GM19463 (cell line): ENCODE measurements around the gene COMMD2.

Source experiments
- ATAC-seq: cut with Tn5 transposase; IDR thresholded peaks from one replicate; pipeline ENCODE4 v1.9.1; 2021; ENCODE audit warnings: mild to moderate bottlenecking, moderate library complexity; ENCODE audit not compliant: unreplicated experiment

The COMMD2 gene

DNA sequence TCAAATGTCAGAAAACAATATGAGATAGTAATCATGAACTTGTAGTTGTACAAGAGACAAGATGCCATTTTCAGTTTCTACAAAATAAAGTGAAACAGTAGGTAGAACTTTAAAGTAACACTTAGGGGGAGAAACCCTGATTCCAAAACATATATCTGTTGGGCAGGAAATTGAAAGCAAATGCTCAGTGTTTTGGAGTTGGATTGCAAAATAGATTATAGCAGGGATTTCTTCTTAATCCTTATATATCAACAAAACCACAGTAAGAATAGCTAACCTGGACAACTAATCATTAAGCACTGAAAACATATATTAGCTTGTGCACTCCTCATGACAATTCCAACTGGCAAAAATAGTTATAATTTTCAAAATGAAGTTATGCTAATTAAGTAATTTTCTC is 46.9 kb downstream of the COMMD2 start:
- no peak for ATAC-seq

- no peak for ATAC-seq
These were observed 48.8 kb downstream of the COMMD2 start for GRCh38 chr3:149703466-149703865.

DNA sequence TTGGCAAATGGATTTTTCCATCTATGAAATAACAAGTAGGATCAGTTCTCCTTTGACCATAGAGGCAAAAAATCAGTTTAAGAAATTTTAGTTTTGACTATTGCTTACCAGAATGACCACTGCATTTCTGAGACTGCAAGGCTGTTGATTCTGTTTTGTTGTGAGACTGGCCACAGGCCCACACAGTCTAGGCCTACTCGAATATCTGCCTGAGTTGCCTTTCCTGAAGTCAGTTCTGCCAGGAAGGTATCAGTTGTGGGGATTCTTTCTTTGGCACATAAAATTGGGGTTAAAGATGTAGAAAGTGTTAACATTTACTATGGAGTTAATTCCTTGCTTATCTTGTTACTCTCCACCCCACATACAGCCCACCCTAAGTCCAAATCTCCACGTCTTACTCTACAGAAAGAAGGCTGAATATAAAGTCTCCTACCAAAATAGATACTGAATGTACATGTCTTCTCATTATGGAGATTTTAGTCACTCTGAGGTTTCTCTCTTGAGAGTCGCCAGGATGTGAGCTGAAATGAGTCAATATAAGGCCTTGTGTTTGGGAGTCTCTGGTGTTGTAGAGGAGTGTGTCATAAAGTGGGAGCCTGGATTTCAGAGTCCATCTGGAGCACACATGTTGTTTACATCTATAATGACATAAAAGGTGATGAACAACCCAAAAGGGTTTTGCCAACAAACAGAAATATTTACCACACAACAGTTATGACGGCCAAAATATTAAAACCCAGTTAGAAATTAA is 49.4 kb downstream of the COMMD2 start:
- no peak for ATAC-seq

- ATAC-seq, result no peak
These were observed 50.3 kb downstream of the COMMD2 start for GRCh38 chr3:149701977-149702350.

- no peak for ATAC-seq
These were observed 50.9 kb downstream of the COMMD2 start for GRCh38 chr3:149701206-149701976.
